ENCODE data around the gene B4GALT5.

DNA sequence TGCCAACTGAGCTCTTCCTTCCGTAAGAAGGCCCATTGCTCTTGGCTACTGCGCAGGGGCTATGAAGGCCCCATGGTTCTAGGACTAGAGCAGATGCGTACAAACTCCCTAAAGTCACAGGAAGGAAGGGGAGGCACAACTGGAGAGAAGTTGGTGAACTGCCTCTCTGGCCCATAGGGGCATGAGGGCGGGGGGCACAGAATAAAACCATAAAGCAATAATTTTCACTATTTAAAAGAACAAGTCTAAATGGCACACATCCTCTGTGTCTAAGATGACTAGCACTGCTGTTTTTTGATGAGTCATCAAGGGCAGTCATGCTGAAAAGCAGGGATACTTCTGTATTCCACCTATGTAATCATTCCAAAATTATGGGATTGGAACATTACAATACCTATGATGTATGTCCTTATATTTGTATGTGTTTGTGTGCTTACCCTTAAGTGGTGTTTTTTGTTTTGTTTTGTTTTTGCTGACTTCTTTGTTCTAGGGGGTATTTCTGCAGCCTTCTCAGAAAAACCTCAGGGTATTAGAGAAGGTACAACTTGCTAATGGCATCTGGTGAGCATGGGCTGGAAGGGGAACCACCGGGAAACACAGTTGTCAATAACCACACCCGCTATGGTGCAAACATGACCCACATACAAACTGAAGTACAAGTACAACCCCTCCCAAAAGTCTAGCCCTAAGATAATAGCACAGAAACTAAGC lies 36.9 kb downstream of the B4GALT5 start:
- TF ChIP-seq EZH2 (IDR thresholded peaks at IDR 0.05) = no peak
- no peak for TF ChIP-seq POLR2AphosphoS5 (IDR thresholded peaks at IDR 0.05; ENCODE audit: borderline replicate concordance, low read depth, low read length)
- no peak for TF ChIP-seq FOXP2 (optimal IDR thresholded peaks at IDR 0.05; ENCODE audit: control extremely low read depth, extremely low read length, insufficient read depth)
